GM12878 (cell line): Measurements from ENCODE around the gene HMCN1.

Experiments
- BHLHE40 ChIP-seq, 2 experiments: fragments of 450-650 bp in 1 of 2; IDR thresholded peaks; 2 replicates each; pipeline ENCODE4 v1.6.1; 2011 to 2017; ENCODE audit warnings: low read depth in 2 of 2, borderline replicate concordance in 1 of 2, improper control_type of control experiment in 1 of 2, low read length in 1 of 2, mild to moderate bottlenecking in 1 of 2
- CBFB ChIP-seq: IDR thresholded peaks from 2 replicates; pipeline ENCODE4 v1.6.1; 2016; ENCODE audit warnings: antibody characterized with exemption, low read depth
- MTA2 ChIP-seq: fragments of 450-650 bp; IDR thresholded peaks from 2 replicates; pipeline ENCODE4 v1.6.1; 2016; ENCODE audit warnings: low read depth, mild to moderate bottlenecking, moderate library complexity
- NBN ChIP-seq: fragments of 450-650 bp; IDR thresholded peaks from 2 replicates; pipeline ENCODE4 v1.6.1; 2016
- POLR2AphosphoS5 ChIP-seq: IDR thresholded peaks from 2 replicates; pipeline ENCODE4 v1.6.1; 2011; ENCODE audit warnings: mild to moderate bottlenecking, low read length, inconsistent platforms
- RFX5 ChIP-seq: IDR thresholded peaks from 2 replicates; pipeline ENCODE4 v1.6.1; 2011; ENCODE audit warnings: low read depth, low read length, improper control_type of control experiment
- SMC3 ChIP-seq: IDR thresholded peaks from 2 replicates; pipeline ENCODE4 v1.6.1; 2011; ENCODE audit warnings: low read length, improper control_type of control experiment, borderline replicate concordance
- SP1 ChIP-seq: IDR thresholded peaks from one replicate; pipeline ENCODE4 v1.6.1; 2011; ENCODE audit warnings: low read depth, low read length
- ZNF217 ChIP-seq: fragments of 450-650 bp; IDR thresholded peaks from 2 replicates; pipeline ENCODE4 v1.6.1; 2017; ENCODE audit warnings: antibody characterized with exemption, mild to moderate bottlenecking
- ZNF274 ChIP-seq: IDR thresholded peaks from one replicate; pipeline ENCODE4 v1.8.0; 2011; ENCODE audit not compliant: insufficient read length, insufficient read depth
- TF ChIP-seq, protein P1 (sequence below): fragments of 150-350 bp; IDR thresholded peaks from 2 replicates; pipeline ENCODE4 v1.6.1; 2016; ENCODE audit warnings: low read depth, low read length
- TF ChIP-seq, protein P2 (sequence below), 3 experiments: IDR thresholded peaks in 2 of 3; conservative IDR thresholded peaks in 1 of 3; 2 replicates each; pipeline ENCODE4 v1.5.1; 2011; ENCODE audit warnings: low read depth in 3 of 3, low read length in 3 of 3, mild to moderate bottlenecking in 3 of 3, control low read depth in 2 of 3, moderate library complexity in 2 of 3, inconsistent platforms in 1 of 3, mixed read lengths in 1 of 3; ENCODE audit not compliant: control insufficient read depth in 2 of 3, insufficient read depth in 1 of 3; ENCODE audit errors: extremely low read depth in 1 of 3
- TF ChIP-seq, protein P3 (sequence below): IDR thresholded peaks from 2 replicates; pipeline ENCODE4 v1.6.1; 2011; ENCODE audit warnings: mild to moderate bottlenecking, low read depth, low read length, moderate library complexity; ENCODE audit not compliant: insufficient replicate concordance
- TF ChIP-seq, protein P4 (sequence below): IDR thresholded peaks from 2 replicates; pipeline ENCODE4 v1.6.1; 2012; ENCODE audit warnings: mild to moderate bottlenecking, low read depth, low read length

DNA sequence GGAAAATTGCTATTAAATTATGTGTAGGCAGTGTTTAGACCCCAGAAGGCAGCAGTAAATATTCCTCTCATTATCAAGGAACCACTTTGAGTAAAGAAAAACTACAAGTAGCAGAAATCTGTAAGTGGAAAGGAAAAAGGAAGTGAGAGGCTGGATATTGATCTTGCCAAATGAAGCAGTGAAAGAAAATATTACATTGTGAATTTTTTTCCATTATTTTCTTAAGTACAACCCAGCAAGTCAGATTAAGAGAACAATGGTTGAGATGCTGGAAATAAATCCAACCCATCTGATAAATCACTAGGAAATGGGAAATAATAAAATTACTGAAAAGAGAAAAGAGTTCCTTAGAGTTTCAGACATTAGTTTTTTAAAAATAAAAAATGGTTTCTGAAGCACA is 106.7 kb downstream of the HMCN1 start:
- TF ChIP-seq ZNF274, result no peak
- TF ChIP-seq NBN, result no peak
- TF ChIP-seq ZNF217, result no peak
- TF ChIP-seq POLR2AphosphoS5, result no peak
- TF ChIP-seq BHLHE40 (IDR thresholded peaks at IDR 0.05; ENCODE audit: borderline replicate concordance in 1 of 2, low read depth in 2 of 2, low read length in 1 of 2), result no peak
- TF ChIP-seq MTA2, result no peak
- TF ChIP-seq, protein P1, sequence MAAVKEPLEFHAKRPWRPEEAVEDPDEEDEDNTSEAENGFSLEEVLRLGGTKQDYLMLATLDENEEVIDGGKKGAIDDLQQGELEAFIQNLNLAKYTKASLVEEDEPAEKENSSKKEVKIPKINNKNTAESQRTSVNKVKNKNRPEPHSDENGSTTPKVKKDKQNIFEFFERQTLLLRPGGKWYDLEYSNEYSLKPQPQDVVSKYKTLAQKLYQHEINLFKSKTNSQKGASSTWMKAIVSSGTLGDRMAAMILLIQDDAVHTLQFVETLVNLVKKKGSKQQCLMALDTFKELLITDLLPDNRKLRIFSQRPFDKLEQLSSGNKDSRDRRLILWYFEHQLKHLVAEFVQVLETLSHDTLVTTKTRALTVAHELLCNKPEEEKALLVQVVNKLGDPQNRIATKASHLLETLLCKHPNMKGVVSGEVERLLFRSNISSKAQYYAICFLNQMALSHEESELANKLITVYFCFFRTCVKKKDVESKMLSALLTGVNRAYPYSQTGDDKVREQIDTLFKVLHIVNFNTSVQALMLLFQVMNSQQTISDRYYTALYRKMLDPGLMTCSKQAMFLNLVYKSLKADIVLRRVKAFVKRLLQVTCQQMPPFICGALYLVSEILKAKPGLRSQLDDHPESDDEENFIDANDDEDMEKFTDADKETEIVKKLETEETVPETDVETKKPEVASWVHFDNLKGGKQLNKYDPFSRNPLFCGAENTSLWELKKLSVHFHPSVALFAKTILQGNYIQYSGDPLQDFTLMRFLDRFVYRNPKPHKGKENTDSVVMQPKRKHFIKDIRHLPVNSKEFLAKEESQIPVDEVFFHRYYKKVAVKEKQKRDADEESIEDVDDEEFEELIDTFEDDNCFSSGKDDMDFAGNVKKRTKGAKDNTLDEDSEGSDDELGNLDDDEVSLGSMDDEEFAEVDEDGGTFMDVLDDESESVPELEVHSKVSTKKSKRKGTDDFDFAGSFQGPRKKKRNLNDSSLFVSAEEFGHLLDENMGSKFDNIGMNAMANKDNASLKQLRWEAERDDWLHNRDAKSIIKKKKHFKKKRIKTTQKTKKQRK, result no peak
- no peak for TF ChIP-seq CBFB
- no peak for TF ChIP-seq RFX5
- TF ChIP-seq, protein P2, sequence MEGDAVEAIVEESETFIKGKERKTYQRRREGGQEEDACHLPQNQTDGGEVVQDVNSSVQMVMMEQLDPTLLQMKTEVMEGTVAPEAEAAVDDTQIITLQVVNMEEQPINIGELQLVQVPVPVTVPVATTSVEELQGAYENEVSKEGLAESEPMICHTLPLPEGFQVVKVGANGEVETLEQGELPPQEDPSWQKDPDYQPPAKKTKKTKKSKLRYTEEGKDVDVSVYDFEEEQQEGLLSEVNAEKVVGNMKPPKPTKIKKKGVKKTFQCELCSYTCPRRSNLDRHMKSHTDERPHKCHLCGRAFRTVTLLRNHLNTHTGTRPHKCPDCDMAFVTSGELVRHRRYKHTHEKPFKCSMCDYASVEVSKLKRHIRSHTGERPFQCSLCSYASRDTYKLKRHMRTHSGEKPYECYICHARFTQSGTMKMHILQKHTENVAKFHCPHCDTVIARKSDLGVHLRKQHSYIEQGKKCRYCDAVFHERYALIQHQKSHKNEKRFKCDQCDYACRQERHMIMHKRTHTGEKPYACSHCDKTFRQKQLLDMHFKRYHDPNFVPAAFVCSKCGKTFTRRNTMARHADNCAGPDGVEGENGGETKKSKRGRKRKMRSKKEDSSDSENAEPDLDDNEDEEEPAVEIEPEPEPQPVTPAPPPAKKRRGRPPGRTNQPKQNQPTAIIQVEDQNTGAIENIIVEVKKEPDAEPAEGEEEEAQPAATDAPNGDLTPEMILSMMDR (IDR thresholded peaks at IDR 0.05 in 2 of 3, conservative IDR thresholded peaks at IDR 0.05 in 1 of 3; ENCODE audit: control insufficient read depth in 2 of 3, extremely low read depth in 1 of 3, insufficient read depth in 1 of 3, low read depth in 3 of 3, low read length in 3 of 3), result no peak
- TF ChIP-seq SP1, result no peak
- no peak for TF ChIP-seq SMC3
- TF ChIP-seq, protein P3, sequence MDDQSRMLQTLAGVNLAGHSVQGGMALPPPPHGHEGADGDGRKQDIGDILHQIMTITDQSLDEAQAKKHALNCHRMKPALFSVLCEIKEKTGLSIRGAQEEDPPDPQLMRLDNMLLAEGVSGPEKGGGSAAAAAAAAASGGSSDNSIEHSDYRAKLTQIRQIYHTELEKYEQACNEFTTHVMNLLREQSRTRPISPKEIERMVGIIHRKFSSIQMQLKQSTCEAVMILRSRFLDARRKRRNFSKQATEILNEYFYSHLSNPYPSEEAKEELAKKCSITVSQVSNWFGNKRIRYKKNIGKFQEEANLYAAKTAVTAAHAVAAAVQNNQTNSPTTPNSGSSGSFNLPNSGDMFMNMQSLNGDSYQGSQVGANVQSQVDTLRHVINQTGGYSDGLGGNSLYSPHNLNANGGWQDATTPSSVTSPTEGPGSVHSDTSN, result no peak
- TF ChIP-seq, protein P4, sequence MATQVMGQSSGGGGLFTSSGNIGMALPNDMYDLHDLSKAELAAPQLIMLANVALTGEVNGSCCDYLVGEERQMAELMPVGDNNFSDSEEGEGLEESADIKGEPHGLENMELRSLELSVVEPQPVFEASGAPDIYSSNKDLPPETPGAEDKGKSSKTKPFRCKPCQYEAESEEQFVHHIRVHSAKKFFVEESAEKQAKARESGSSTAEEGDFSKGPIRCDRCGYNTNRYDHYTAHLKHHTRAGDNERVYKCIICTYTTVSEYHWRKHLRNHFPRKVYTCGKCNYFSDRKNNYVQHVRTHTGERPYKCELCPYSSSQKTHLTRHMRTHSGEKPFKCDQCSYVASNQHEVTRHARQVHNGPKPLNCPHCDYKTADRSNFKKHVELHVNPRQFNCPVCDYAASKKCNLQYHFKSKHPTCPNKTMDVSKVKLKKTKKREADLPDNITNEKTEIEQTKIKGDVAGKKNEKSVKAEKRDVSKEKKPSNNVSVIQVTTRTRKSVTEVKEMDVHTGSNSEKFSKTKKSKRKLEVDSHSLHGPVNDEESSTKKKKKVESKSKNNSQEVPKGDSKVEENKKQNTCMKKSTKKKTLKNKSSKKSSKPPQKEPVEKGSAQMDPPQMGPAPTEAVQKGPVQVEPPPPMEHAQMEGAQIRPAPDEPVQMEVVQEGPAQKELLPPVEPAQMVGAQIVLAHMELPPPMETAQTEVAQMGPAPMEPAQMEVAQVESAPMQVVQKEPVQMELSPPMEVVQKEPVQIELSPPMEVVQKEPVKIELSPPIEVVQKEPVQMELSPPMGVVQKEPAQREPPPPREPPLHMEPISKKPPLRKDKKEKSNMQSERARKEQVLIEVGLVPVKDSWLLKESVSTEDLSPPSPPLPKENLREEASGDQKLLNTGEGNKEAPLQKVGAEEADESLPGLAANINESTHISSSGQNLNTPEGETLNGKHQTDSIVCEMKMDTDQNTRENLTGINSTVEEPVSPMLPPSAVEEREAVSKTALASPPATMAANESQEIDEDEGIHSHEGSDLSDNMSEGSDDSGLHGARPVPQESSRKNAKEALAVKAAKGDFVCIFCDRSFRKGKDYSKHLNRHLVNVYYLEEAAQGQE, result no peak
